GM12891 (cell line): Measurements from ENCODE around the gene NSD1.
A peak's percentile ranks its signal among the peaks of the same experiment; 100 is the strongest.

ENCODE experiments used
- DNase-seq: peaks from one replicate; pipeline ENCODE4 v3.0.0; 2011; ENCODE audit warnings: low spot score; ENCODE audit not compliant: insufficient read length
- FAIRE-seq: peaks from 2 replicates; lab custom pipeline; 2011; peaks lifted over from hg19 to GRCh38; lab: Jason Lieb, UNC
- PAX5 ChIP-seq: IDR thresholded peaks from 2 replicates; pipeline ENCODE4 v1.6.1; 2011; ENCODE audit warnings: low read length, moderate library complexity, mild to moderate bottlenecking; ENCODE audit not compliant: insufficient read depth, severe bottlenecking
- POLR2A ChIP-seq: IDR thresholded peaks from 2 replicates; pipeline ENCODE4 v1.6.1; 2011; ENCODE audit warnings: low read depth, low read length, control low read depth
- POLR2AphosphoS5 ChIP-seq: IDR thresholded peaks from 2 replicates; pipeline ENCODE4 v1.6.1; 2011; ENCODE audit warnings: low read depth, low read length, control low read depth
- POU2F2 ChIP-seq: IDR thresholded peaks from 2 replicates; pipeline ENCODE4 v1.6.1; 2011; ENCODE audit warnings: low read depth, mild to moderate bottlenecking, control low read depth, low read length, moderate library complexity
- SPI1 ChIP-seq: IDR thresholded peaks from 2 replicates; pipeline ENCODE4 v1.6.1; 2011; ENCODE audit warnings: low read depth, low read length, control low read depth
- TAF1 ChIP-seq: IDR thresholded peaks from 2 replicates; pipeline ENCODE4 v1.6.1; 2011; ENCODE audit warnings: low read depth, low read length, control low read depth

The NSD1 gene

DNA sequence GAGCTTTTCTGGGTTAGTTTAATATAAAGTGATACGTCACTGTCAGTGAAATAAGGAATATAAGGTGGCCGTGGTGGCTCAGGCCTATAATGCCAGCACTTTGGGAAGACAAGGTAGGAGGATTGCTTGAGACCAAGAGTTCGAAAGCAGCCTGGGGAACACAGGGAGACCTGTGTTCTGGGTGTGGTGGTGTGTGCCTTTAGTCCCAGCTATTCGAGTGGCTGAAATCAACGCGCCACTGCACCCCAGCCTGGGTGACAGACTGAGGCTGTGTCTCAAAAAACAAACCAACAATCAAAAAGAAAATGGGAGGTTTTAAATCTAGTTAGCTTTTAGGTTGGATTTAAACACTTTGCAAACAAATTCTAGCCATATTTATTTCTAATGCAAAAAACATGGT is 53.1 kb downstream of the NSD1 start:
- no peak for TF ChIP-seq TAF1
- TF ChIP-seq POLR2A, result no peak
- TF ChIP-seq PAX5, result no peak
- TF ChIP-seq POLR2AphosphoS5, result no peak

DNA sequence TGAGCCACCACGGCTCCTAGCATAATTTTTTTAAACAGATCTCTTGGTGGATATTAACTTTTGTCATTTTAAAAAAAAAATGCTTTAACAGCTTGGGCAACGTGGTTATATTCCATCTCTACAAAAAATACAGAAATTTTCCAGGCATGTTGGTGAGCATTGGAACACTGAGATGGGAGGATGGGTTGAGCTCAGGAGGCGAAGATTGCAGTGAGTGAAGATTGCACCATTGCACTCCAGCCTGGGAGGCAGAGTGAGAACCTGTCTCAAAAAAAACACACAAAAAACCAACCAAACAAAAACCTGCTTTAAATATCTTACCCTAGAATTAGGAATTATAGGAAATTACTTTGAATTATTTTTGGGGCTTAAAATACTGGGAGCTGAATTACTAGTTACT is 55.2 kb downstream of the NSD1 start:
- FAIRE-seq, result no peak
- no peak for DNase-seq
- no peak for TF ChIP-seq PAX5

More for the DNA sequence above, 53.1 kb downstream of the NSD1 start:
- DNase-seq (no peak), FAIRE-seq (no peak)

DNA sequence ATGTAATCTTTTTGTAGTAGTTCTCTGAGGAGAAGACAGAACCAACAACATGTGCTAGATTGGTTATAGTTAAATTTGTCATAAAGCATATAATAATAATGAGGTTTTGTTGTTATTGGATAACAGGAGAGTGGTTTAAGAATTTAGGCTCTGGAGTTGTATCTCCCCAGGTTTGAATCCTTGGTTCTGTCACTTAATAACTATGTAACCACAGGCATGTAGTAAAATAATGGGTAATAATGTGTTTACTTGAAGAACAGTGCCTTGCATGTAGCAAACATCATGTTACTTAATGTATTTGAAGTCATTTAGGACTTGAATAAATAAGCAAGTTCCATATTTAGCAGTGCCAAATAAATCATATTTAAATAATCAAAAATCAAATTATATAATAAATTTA is 55.8 kb downstream of the NSD1 start:
- TF ChIP-seq POLR2A (no peak), TAF1 (no peak), POU2F2 (no peak), SPI1 (no peak)
- FAIRE-seq (no peak), DNase-seq (no peak)

DNA sequence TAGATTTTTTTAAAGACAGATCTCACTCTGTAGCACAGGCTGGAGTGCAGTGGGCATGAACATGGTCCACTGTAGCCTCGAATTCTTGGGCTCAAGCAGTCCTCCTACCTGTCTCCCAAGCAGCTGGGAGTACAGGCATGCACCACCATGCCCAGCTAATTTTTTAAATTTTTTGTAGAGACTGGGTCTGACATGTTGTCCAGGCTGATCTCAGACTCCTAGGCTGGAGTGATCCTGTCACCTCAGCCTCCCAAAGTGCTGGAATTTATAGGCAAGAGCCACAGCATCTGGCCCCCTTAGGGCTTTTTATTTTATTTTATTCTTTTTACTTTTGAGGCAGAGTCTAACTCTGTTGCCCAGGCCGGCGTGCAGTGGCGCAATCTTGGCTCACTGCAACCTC is 56.4 kb downstream of the NSD1 start:
- no peak for TF ChIP-seq PAX5
- no peak for TF ChIP-seq POLR2AphosphoS5
- no peak for TF ChIP-seq POLR2A
- TF ChIP-seq TAF1, result no peak
- TF ChIP-seq SPI1, result no peak
- no peak for TF ChIP-seq POU2F2
- no peak for FAIRE-seq
- DNase-seq, result no peak

- FAIRE-seq, result no peak
- DNase-seq, result no peak
- no peak for TF ChIP-seq POLR2AphosphoS5
- TF ChIP-seq POLR2A, result no peak
- TF ChIP-seq TAF1, result no peak
- no peak for TF ChIP-seq PAX5
- no peak for TF ChIP-seq POU2F2
- no peak for TF ChIP-seq SPI1
These were observed 60.7 kb downstream of the NSD1 start for GRCh38 chr5:177194268-177194667.

- TF ChIP-seq TAF1, result no peak
- no peak for TF ChIP-seq POLR2A
- no peak for TF ChIP-seq SPI1
- TF ChIP-seq PAX5, result no peak
- no peak for TF ChIP-seq POU2F2
- TF ChIP-seq POLR2AphosphoS5, result no peak
- FAIRE-seq (no peak), DNase-seq (no peak)
These were observed 61.9 kb downstream of the NSD1 start for GRCh38 chr5:177195307-177195952.

DNA sequence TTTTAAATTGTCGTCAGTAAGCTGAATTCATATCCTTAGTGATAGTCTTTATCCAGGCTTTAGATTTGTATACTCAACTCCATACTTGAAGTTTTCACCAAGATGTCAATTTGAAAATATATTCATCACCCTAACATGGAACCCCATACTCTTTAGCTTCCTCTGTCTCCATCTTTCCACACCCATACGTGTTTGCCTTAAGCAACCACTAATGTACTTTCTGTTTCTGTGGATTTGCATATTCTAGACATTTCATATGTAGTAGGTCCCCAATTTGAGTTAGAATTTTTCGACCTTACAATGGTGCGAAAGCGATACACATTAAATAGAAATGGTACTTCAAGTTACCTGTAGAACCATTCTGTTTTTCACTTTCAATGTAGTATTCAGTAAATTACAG is 65.2 kb downstream of the NSD1 start:
- DNase-seq, result peak; percentile 5
- FAIRE-seq, result peak; percentile 61
- TF ChIP-seq POLR2A (no peak), POU2F2 (no peak), TAF1 (no peak), SPI1 (no peak), PAX5 (no peak)

GRCh38 chr5:177204281-177204680 is 70.7 kb downstream of the NSD1 start:
- TF ChIP-seq SPI1 (no peak), POU2F2 (no peak), POLR2A (no peak), PAX5 (no peak), POLR2AphosphoS5 (no peak), TAF1 (no peak)
- DNase-seq, result no peak
- no peak for FAIRE-seq

GRCh38 chr5:177209610-177210009 is 76.0 kb downstream of the NSD1 start:
- no peak for FAIRE-seq

GRCh38 chr5:177212242-177212641 is 78.7 kb downstream of the NSD1 start:
- no peak for DNase-seq
- TF ChIP-seq POLR2AphosphoS5, result no peak
- no peak for TF ChIP-seq TAF1
- TF ChIP-seq PAX5, result no peak
- no peak for TF ChIP-seq POLR2A
- no peak for TF ChIP-seq SPI1
- TF ChIP-seq POU2F2, result no peak
- no peak for FAIRE-seq

More at GRCh38 chr5:177209610-177210009, 76.0 kb downstream of the NSD1 start:
- no peak for DNase-seq
- TF ChIP-seq PAX5, result no peak
- no peak for TF ChIP-seq POLR2AphosphoS5
- no peak for TF ChIP-seq POLR2A
- no peak for TF ChIP-seq TAF1
- TF ChIP-seq SPI1, result no peak
